ENCODE results near the gene IFTAP. TPM values are rescaled to one million over a fixed set of nuclear protein-coding genes. Genes with fewer than 3 reads are reported as not detected.

IFTAP gene
- total RNA-seq, 1 experiment from 2014 or later: 19.9 TPM

DNA sequence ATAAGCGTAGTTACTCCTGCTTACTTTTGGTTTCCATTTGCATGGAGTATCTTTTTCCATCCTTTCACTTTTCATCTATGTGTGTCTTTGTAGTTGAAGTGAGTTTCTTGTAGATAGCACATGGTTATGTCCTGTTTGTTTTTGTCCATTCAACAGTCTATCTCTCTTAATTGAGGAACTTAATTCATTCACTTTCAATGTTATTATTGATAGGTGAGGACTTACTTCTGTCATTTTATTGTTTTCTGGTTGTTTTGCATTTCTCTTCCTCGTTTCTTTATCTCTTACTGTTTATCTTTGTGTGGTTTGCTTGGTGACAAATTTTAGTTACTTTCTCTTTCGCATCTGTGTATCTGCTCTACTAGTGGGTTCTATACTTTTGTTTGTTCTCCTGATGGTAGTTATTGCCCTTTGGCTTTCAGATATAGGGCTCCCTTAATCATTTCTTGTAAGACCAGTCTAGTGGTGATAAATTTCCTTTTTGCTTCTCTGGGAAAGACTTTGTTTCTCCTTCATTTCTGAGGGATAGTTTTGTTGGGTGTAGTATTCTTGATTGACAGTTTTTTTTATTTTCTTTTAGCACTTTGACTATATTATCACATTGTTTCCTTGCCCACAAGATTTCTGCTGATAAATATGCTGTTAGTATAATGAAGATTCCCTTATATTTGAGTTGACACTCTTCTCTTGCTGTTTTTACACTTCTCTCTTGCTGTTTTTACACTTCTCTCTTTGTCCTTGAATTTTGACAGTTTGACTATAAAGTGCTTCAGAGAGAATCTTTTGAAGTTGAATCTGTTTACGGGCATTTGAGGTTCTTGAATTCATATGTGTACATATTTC, 35.5 kb upstream of the IFTAP start:
- H3K27me3 Mint-ChIP-seq (ENCODE audit: low read depth): no peaks in the 10 kb centered on the region; the same call in none of the 2 replicates

More for the DNA sequence above, 35.5 kb upstream of the IFTAP start:
- Mint-ChIP-seq H3K36me3 (ENCODE audit: insufficient read depth in 1 of 3, low read depth in 3 of 3) (peaks cover 0 to 23% (median 0%) of the 10 kb centered on the region in 3 experiments; a peak in 2 of 7 replicates), H3K4me3 (no peak overlapping the region), H3K4me1 (peaks cover 0 to 5% of the 10 kb centered on the region in 2 experiments; a peak in 1 of 4 replicates), H3K9me3 (peaks cover 11% of the 10 kb centered on the region in 2 experiments; a peak in 4 of 5 replicates), H3K27ac (no peak overlapping the region)
- H3K9me3 ChIP-seq (ENCODE audit: control insufficient read depth, low read depth, low read length): no peaks in the 10 kb centered on the region
- no peak overlapping the region for H2AK5ac ChIP-seq (ENCODE audit: insufficient read length, low read length)
- H3K27me3 ChIP-seq (ENCODE audit: insufficient read depth, low read length): no peaks in the 10 kb centered on the region
- H3K4me2 ChIP-seq (ENCODE audit: insufficient read depth, insufficient read length, low read length): no peak overlapping the region
- no peak overlapping the region for H3K27ac ChIP-seq (ENCODE audit: insufficient read length, low read depth, low read length)
- H3K23ac ChIP-seq (ENCODE audit: insufficient read length, low read depth, low read length): no peak overlapping the region
- WGBS (ENCODE audit: extremely low coverage, insufficient read length, low lambda C conversion rate): no CpG with 5 or more reads among the region's 4 CpGs
- no peak overlapping the region for H2BK120ac ChIP-seq (ENCODE audit: low read depth, low read length, poor library complexity, severe bottlenecking)
- DNase-seq: no peak
- H2BK15ac ChIP-seq (ENCODE audit: low read depth, low read length): no peak overlapping the region
- H2BK5ac ChIP-seq (ENCODE audit: insufficient read length, low read length): no peak overlapping the region
- no peak overlapping the region for H3K4ac ChIP-seq (ENCODE audit: low read depth, low read length)
- no peaks in the 10 kb centered on the region for H4K20me1 ChIP-seq (ENCODE audit: control insufficient read depth, insufficient read depth, insufficient read length)
- no peak overlapping the region for H2AFZ ChIP-seq (ENCODE audit: low read length)
- H2BK12ac ChIP-seq (ENCODE audit: insufficient read length, low read depth, low read length): no peak overlapping the region
- no peak overlapping the region for H2BK20ac ChIP-seq (ENCODE audit: low read depth, low read length, poor library complexity, severe bottlenecking)
- H3K23me2 ChIP-seq (ENCODE audit: insufficient read length, low read depth, low read length, poor library complexity, severe bottlenecking): no peaks in the 10 kb centered on the region
- H3K79me2 ChIP-seq (ENCODE audit: insufficient read depth, low read length): no peaks in the 10 kb centered on the region
- no peak overlapping the region for H4K5ac ChIP-seq (ENCODE audit: insufficient read length, low read depth, low read length)
- H3K56ac ChIP-seq (ENCODE audit: insufficient read length, low read depth, low read length): no peak overlapping the region
- no peak overlapping the region for H4K91ac ChIP-seq (ENCODE audit: insufficient read length, low read depth, low read length)
- TF ChIP-seq, protein P1, sequence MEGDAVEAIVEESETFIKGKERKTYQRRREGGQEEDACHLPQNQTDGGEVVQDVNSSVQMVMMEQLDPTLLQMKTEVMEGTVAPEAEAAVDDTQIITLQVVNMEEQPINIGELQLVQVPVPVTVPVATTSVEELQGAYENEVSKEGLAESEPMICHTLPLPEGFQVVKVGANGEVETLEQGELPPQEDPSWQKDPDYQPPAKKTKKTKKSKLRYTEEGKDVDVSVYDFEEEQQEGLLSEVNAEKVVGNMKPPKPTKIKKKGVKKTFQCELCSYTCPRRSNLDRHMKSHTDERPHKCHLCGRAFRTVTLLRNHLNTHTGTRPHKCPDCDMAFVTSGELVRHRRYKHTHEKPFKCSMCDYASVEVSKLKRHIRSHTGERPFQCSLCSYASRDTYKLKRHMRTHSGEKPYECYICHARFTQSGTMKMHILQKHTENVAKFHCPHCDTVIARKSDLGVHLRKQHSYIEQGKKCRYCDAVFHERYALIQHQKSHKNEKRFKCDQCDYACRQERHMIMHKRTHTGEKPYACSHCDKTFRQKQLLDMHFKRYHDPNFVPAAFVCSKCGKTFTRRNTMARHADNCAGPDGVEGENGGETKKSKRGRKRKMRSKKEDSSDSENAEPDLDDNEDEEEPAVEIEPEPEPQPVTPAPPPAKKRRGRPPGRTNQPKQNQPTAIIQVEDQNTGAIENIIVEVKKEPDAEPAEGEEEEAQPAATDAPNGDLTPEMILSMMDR (conservative IDR thresholded peaks at IDR 0.05): no peak
- H4K8ac ChIP-seq (replicated peaks; ENCODE audit: insufficient read length, low read depth, low read length): no peak overlapping the region
- H3K4me1 ChIP-seq (ENCODE audit: insufficient read depth, low read length): no peaks in the 10 kb centered on the region
- no peak overlapping the region for H3K14ac ChIP-seq (ENCODE audit: insufficient read depth, low read length)
- no peak overlapping the region for H3K18ac ChIP-seq (ENCODE audit: insufficient read length, low read depth, low read length)
- no peaks in the 10 kb centered on the region for H3K79me1 ChIP-seq (ENCODE audit: insufficient read depth, low read depth, low read length, poor library complexity, severe bottlenecking)
- no peak overlapping the region for H3T11ph ChIP-seq (ENCODE audit: low read length)
- H3K9ac ChIP-seq (ENCODE audit: extremely low read depth, insufficient read length, low read length): no peak overlapping the region

All from H9 (cell line).